ENCODE measurements around the gene OPTC.

Gene OPTC

DNA sequence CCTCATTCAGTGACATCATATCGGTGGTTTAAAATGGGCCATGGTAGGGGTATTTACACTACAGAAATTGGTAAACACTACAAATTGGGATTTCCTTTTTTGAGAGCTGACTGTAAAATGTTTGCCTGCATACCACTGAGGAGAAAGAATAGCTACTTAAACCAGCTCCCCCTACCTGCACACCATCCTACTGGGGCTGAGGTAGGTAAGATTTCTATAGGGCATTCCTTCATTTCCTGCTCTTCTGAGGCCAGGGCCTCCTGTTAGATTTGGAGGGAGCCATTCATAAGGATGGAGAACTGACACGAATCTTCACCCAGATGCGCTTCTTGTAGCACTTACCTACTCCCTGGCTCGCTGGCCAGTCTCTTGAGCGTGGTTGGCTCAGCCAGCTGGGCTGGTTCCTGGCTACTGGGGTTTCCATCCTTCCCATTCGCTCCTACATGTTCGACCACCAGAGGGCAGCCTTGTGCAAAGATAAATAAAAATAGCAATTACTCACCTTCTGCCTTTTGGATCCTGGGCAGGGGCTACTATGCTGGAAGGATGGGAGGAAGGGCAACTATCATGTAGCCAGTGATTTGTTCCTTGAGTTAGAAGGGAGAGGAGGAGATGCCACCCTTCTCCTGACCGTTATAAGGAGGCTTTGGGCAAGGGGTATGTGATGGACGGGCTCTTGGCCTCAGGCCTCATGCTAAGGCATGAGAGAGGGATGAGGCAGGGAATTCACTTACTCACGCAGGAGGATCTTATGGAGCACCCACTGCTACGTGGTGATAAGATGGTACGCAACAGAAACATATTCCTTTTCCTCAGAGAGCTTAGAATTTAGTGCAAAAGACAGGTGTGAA, 10.7 kb downstream of the OPTC start:
- TF ChIP-seq, protein P1, sequence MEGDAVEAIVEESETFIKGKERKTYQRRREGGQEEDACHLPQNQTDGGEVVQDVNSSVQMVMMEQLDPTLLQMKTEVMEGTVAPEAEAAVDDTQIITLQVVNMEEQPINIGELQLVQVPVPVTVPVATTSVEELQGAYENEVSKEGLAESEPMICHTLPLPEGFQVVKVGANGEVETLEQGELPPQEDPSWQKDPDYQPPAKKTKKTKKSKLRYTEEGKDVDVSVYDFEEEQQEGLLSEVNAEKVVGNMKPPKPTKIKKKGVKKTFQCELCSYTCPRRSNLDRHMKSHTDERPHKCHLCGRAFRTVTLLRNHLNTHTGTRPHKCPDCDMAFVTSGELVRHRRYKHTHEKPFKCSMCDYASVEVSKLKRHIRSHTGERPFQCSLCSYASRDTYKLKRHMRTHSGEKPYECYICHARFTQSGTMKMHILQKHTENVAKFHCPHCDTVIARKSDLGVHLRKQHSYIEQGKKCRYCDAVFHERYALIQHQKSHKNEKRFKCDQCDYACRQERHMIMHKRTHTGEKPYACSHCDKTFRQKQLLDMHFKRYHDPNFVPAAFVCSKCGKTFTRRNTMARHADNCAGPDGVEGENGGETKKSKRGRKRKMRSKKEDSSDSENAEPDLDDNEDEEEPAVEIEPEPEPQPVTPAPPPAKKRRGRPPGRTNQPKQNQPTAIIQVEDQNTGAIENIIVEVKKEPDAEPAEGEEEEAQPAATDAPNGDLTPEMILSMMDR (IDR thresholded peaks at IDR 0.05; ENCODE audit: low read depth, low read length), result peak; percentile 58
- TF ChIP-seq POLR2A (IDR thresholded peaks at IDR 0.05; ENCODE audit: extremely low read depth, insufficient read length) (no peak), MYC (IDR thresholded peaks at IDR 0.05; ENCODE audit: low read depth, low read length) (no peak)
- TF ChIP-seq, protein P2, sequence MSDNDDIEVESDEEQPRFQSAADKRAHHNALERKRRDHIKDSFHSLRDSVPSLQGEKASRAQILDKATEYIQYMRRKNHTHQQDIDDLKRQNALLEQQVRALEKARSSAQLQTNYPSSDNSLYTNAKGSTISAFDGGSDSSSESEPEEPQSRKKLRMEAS (IDR thresholded peaks at IDR 0.05; ENCODE audit: low read depth, low read length), result no peak
- peak; percentile 75 for DNase-seq (ENCODE audit: low read depth)
- no peak overlapping the region for H3K4me3 ChIP-seq (ENCODE audit: low read depth, low read length)

DNA sequence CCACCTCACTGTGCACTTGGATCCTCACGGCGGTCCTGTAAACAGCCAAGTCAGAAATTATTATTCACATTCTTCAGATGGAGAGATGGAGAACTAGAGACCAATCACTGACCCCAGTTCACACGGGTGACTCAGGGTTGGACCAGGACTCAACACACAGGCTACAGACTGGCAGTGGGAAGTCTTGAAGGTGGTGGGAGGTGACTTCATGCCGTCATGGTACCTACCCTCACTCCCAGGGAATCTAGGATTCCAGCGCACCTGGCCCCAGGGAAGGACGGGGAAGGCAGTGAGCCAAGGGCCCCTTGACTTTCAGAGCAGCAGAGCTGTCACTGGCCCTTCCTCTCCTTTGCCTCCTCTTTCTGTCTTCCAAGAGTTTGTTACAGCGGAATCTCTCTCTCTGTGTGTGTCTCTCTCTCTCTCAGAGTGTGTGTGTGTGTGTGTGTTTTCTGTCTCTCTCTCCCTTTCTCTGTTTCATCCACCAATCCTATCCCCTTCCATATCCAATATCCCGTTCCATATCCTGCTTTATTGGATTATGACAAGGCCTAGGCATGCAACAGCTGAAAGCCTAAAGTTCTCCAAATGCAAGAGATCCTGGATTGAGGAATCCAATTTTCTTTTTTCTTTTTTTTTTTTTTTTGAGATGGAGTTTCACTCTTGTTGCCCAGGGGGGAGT, 11.7 kb downstream of the OPTC start:
- DNase-seq (ENCODE audit: low read depth), result no peak
- no peak for TF ChIP-seq MYC (IDR thresholded peaks at IDR 0.05; ENCODE audit: low read depth, low read length)
- TF ChIP-seq, protein P1 (IDR thresholded peaks at IDR 0.05; ENCODE audit: low read depth, low read length), result no peak
- TF ChIP-seq, protein P2 (IDR thresholded peaks at IDR 0.05; ENCODE audit: low read depth, low read length), result no peak
- TF ChIP-seq POLR2A (IDR thresholded peaks at IDR 0.05; ENCODE audit: extremely low read depth, insufficient read length), result no peak
- H3K4me3 ChIP-seq (ENCODE audit: low read depth, low read length), result no peak overlapping the region

DNA sequence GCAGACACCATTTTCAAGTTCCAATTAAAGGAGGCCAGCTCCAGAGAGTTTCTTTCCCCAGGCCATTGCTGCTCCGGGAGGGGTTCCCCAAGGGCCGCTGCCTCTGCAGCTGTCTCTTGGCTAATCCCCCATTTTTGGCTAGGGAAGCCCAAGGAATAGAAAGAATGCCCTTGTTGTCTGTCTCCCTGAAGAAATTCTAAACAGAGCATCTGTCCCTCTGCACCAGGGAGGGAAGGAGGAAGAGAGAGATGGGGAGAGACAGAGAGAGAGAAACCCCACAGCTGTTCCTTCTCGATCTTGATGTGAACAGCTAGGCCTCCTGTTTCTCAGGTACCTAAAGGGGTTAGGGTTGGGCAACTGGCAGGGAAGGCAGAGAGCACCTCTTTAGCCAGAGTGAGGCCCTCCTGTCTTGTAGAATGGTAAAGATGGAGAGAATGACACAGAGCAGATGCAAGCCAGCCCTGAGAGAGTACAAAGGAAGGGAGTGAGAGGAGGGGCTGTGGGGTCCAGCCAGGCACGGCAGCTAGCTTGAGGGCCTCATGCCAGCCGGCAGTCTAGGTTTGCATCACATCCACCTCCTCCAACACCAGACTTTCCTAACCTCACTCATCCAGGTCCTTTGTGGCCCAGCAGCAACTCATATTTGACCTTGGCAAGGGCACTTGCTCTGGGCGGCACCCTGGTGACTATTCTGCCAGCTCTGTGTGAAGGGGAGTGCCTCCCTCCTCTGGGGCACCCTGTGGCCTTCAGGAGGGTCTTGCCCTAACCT, 13.1 kb downstream of the OPTC start:
- TF ChIP-seq POLR2A (IDR thresholded peaks at IDR 0.05; ENCODE audit: extremely low read depth, insufficient read length), result no peak
- TF ChIP-seq MYC (IDR thresholded peaks at IDR 0.05; ENCODE audit: low read depth, low read length), result no peak
- TF ChIP-seq, protein P1 (IDR thresholded peaks at IDR 0.05; ENCODE audit: low read depth, low read length), result no peak
- TF ChIP-seq, protein P2 (IDR thresholded peaks at IDR 0.05; ENCODE audit: low read depth, low read length), result no peak
- H3K4me3 ChIP-seq (ENCODE audit: low read depth, low read length), result no peak overlapping the region
- no peak for DNase-seq (ENCODE audit: low read depth)

DNA sequence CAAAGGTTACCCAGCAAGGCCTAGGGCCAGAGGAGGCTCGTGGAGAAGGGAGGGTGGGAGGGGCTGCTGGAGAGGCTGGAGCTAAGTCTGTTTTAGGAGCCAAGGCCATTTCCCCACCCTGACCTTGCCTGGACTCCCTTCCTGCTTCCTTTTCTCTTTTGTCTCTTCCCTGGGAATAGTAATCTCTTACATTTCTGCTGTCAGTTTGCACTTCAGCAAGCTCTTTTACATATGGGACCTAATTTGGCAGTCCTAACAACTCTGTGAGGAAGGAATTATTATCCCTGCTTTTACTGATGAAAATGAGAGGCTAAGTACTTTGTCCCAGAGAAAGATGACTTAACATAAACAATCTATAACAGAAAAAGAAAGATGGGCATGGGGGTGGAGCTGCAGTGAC, 13.8 kb downstream of the OPTC start:
- no peak for TF ChIP-seq POLR2A (IDR thresholded peaks at IDR 0.05; ENCODE audit: extremely low read depth, insufficient read length)
- no peak for TF ChIP-seq MYC (IDR thresholded peaks at IDR 0.05; ENCODE audit: low read depth, low read length)
- TF ChIP-seq, protein P1 (IDR thresholded peaks at IDR 0.05; ENCODE audit: low read depth, low read length), result no peak
- TF ChIP-seq, protein P2 (IDR thresholded peaks at IDR 0.05; ENCODE audit: low read depth, low read length), result no peak
- no peak overlapping the region for H3K4me3 ChIP-seq (ENCODE audit: low read depth, low read length)
- no peak for DNase-seq (ENCODE audit: low read depth)

DNA sequence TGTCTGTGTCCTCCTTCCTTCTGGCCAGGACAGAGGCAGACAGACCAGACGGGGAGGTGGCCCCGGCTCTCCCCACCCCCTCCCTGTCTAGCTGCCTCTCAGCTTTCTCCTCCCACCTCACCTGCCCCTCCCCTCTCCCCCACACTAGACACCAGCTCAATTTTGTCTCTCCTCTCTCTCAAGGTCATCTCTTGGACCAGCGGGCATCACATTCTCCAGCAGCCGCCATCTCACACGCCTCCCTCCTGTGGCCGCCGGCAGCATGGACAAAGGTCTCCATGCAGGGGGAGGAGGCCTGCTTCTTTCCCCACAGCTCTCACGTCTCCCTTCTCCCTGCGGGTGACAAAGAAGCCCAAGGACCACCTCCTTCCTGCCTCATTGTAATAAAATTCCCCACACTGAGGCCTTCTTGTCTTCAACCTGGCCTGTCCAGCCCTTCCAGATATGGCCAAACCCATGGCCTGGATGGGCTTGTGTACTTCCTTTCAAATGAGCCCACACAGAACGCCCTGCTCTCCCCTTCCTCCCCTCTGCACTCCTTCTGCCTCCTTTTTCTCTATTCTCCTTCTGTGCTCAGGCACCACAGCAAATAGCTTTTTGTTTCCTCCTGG, 14.6 kb downstream of the OPTC start:
- no peak overlapping the region for H3K4me3 ChIP-seq (ENCODE audit: low read depth, low read length)
- TF ChIP-seq, protein P2 (IDR thresholded peaks at IDR 0.05; ENCODE audit: low read depth, low read length), result no peak
- TF ChIP-seq, protein P1 (IDR thresholded peaks at IDR 0.05; ENCODE audit: low read depth, low read length), result no peak
- TF ChIP-seq MYC (IDR thresholded peaks at IDR 0.05; ENCODE audit: low read depth, low read length), result no peak
- TF ChIP-seq POLR2A (IDR thresholded peaks at IDR 0.05; ENCODE audit: extremely low read depth, insufficient read length), result no peak
- no peak for DNase-seq (ENCODE audit: low read depth)

All from NB4 (cell line).